Subcutaneous abdominal adipose tissue (tissue), 5 donors: Measurements from ENCODE around the gene TOR1B.

ENCODE experiments used
- H3K27ac ChIP-seq: one replicate; pipeline ENCODE4 v1.7.0; 2013; ENCODE audit warnings: low read depth, mild to moderate bottlenecking, inconsistent platforms, low read length, moderate library complexity
- H3K27me3 ChIP-seq, 5 donors: one replicate each; pipeline ENCODE4 v1.7.0; 2013; ENCODE audit warnings: low read length in 5 of 5, inconsistent platforms in 1 of 5; ENCODE audit not compliant: control insufficient read depth in 5 of 5, insufficient read depth in 4 of 5
- H3K36me3 ChIP-seq, 5 donors: one replicate each; pipeline ENCODE4 v1.7.0; 2013; ENCODE audit warnings: low read length in 5 of 5; ENCODE audit not compliant: control insufficient read depth in 5 of 5, insufficient read depth in 5 of 5
- H3K4me1 ChIP-seq, 5 donors: one replicate each; pipeline ENCODE4 v1.7.0; 2013; ENCODE audit warnings: low read length in 5 of 5, mild to moderate bottlenecking in 3 of 5, moderate library complexity in 1 of 5; ENCODE audit not compliant: control insufficient read depth in 5 of 5, insufficient read depth in 5 of 5
- H3K4me3 ChIP-seq, 5 donors: one replicate each; pipeline ENCODE4 v1.7.0; 2013; ENCODE audit warnings: low read length in 5 of 5, low read depth in 1 of 5
- H3K9ac ChIP-seq, 5 donors: one replicate each; pipeline ENCODE4 v1.7.0; 2013; ENCODE audit warnings: low read length in 5 of 5, mild to moderate bottlenecking in 4 of 5, moderate library complexity in 3 of 5
- H3K9me3 ChIP-seq, 5 donors: one replicate each; pipeline ENCODE4 v1.7.0; 2013; ENCODE audit warnings: low read length in 5 of 5; ENCODE audit not compliant: control insufficient read depth in 5 of 5
- donor health status: healthy.
- donor health status: healthy.
- donor health status: healthy.
- donor health status: healthy.
- donor health status: healthy.

The TOR1B gene

DNA sequence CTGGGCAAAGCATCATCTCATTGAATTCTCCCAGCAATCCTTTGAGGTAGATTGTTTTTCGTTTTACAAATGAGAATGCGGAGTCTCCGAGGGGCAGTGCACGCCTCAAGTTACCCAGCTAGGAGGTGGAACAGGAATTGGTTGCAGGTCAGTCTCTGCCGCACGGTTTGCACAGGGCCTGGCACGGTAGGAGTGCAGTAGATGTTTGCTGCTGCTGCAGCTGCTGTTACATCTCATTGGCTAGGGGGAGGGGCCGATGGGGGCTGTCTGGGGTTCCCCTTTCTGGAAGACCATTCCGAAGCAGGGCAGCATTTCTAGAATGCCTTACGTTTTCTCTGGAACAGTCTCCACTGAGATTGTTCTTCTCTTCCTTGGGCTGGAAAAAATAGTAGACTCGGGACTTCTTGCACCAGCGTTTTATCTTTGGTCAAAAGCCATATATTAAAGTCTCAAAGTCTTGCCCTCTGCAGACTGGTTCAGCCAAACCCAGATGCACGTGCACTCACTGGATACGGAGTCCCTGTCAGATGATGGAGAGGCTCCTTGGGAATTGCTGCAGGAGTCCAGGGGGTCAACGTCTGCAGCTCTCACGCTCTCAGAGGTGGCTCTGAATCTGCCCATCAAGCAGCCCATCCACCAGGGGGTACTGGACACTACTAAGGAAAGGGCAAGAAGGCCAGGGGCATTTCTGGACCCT, 33.5 kb downstream of the TOR1B start:
- Histone ChIP-seq H3K27ac (no peak overlapping the region), H3K27me3 (no peaks in the 10 kb centered on the region), H3K36me3 (peaks cover 0 to 17% (median 10%) of the 10 kb centered on the region in 5 donors), H3K9ac (peak overlapping the region in 3 of 5 donors; percentile 74 to 85 (median 83)), H3K9me3 (no peaks in the 10 kb centered on the region), H3K4me3 (peak overlapping the region; percentile 75 to 99 (median 88)), H3K4me1 (peaks cover 3 to 35% (median 28%) of the 10 kb centered on the region in 5 donors)

DNA sequence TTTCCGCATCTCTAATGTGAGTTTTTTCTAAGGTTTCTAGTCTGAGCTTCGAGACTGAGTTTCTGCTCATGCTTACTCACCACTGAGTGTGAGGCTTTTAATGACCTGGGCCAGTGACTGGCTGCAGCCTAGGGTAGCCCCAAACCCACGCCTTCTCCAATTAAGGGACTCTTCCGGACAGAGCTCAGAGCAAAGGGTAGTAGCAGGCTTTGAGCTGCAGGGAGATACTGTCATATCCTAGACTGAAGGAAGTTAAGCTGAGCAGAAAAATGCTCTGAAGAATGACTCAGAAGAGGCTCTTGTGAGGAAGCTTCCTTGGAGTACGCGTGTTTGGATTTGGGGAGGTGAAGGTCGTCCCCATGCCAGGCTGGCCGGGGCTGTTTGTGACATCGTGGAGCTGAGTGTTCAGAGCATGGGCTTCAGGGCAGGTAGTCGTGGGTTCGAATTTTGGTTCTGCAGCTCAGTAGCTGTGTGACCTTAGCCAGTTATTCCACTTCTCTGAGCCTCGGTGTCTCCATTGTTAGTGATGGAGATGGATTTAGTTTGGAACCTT, 35.8 kb downstream of the TOR1B start:
- H3K4me3 ChIP-seq, result no peak overlapping the region
- H3K27ac ChIP-seq, result no peak overlapping the region
- H3K36me3 ChIP-seq, result peaks cover 0 to 6% (median 0%) of the 10 kb centered on the region in 5 donors
- H3K9ac ChIP-seq, result no peak overlapping the region
- H3K9me3 ChIP-seq, result no peaks in the 10 kb centered on the region
- H3K27me3 ChIP-seq, result no peaks in the 10 kb centered on the region
- H3K4me1 ChIP-seq, result peaks cover 3 to 34% (median 25%) of the 10 kb centered on the region in 5 donors

- Histone ChIP-seq H3K4me1 (peaks cover under 1 to 27% (median 18%) of the 10 kb centered on the region in 5 donors), H3K9me3 (no peaks in the 10 kb centered on the region), H3K27me3 (no peaks in the 10 kb centered on the region), H3K36me3 (peaks cover 0 to 6% (median 0%) of the 10 kb centered on the region in 5 donors), H3K9ac (no peak overlapping the region), H3K4me3 (no peak overlapping the region), H3K27ac (no peak overlapping the region)
These were observed 36.5 kb downstream of the TOR1B start for GRCh38 chr9:129839324-129840023.

DNA sequence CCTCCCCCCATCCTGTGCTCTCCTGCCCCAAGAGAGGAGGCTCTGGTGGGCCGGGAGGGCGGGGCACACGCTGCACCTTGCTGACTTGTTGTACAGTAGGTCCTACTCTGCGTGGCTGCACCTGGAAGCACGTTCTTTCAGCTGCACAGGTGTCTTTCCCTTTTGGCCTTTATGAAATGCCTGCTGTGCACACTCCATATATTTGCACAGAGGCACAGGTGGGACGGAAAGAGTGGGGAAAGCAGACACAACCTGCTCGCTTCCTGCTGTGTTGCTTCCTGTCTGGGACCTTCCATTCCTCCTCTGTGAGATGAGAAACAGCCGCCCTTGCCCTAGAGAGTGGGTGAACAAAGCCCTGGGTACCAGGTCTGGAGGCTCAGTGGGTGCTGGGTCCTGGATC, 37.0 kb downstream of the TOR1B start:
- no peak overlapping the region for H3K9ac ChIP-seq
- H3K4me3 ChIP-seq, result no peak overlapping the region
- peaks cover 0 to 23% (median 14%) of the 10 kb centered on the region in 5 donors for H3K4me1 ChIP-seq
- H3K27me3 ChIP-seq, result no peaks in the 10 kb centered on the region
- no peaks in the 10 kb centered on the region for H3K9me3 ChIP-seq
- H3K27ac ChIP-seq, result no peak overlapping the region
- H3K36me3 ChIP-seq, result peaks cover 0 to 6% (median 0%) of the 10 kb centered on the region in 5 donors

GRCh38 chr9:129841071-129841470, 38.1 kb downstream of the TOR1B start:
- Histone ChIP-seq H3K4me1 (peaks cover 0 to 18% (median 10%) of the 10 kb centered on the region in 5 donors), H3K36me3 (peaks cover 0 to 6% (median 0%) of the 10 kb centered on the region in 5 donors), H3K9me3 (no peaks in the 10 kb centered on the region), H3K4me3 (no peak overlapping the region), H3K9ac (no peak overlapping the region), H3K27me3 (no peaks in the 10 kb centered on the region), H3K27ac (no peak overlapping the region)

- no peaks in the 10 kb centered on the region for H3K9me3 ChIP-seq
- H3K4me1 ChIP-seq, result no peaks in the 10 kb centered on the region
- H3K36me3 ChIP-seq, result peaks cover 0 to 16% (median 7%) of the 10 kb centered on the region in 5 donors
- no peak overlapping the region for H3K27ac ChIP-seq
- H3K27me3 ChIP-seq, result no peaks in the 10 kb centered on the region
- H3K4me3 ChIP-seq, result no peak overlapping the region
- no peak overlapping the region for H3K9ac ChIP-seq
These were observed 42.4 kb downstream of the TOR1B start for GRCh38 chr9:129845373-129845772.

DNA sequence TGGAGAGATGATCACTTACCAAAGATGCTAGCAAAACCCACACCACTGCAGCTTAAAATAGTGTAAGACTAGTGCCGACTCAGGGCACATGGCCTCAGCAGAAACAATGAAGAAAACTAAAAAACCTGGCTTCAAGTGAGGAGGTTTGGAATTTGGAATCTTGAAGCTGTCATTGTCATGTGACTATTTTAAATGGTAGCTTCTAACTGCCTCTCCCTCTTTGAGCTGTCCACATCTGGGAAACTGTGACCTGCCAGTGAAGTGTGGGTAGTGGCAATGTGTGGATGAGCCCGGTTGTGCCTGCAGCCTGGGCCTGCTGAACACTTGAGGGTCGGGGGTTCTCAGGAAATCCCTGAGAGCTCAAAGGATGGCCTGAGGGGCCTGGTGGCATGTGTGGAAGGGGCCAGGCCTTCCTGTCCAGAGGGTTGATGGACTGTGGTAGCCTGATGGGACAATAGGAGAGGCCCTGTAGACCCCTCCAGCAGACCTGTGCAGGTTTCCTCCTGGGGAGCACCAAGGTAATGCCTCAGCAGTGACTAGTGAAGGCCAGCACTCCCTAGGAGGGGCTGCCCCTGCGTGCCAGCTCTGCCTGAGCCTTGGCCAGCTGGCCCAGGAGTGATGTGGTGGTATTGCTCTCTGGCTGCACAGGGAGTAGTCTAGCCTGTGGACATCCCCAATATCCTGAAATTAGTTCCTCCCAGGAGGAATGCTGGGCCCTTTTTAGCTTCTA, 45.9 kb downstream of the TOR1B start:
- Histone ChIP-seq H3K4me3 (no peak overlapping the region), H3K4me1 (no peaks in the 10 kb centered on the region), H3K9me3 (no peaks in the 10 kb centered on the region), H3K27me3 (no peaks in the 10 kb centered on the region), H3K9ac (no peak overlapping the region), H3K27ac (no peak overlapping the region), H3K36me3 (peaks cover 6 to 43% (median 33%) of the 10 kb centered on the region in 5 donors)

- no peaks in the 10 kb centered on the region for H3K9me3 ChIP-seq
- H3K4me1 ChIP-seq, result no peaks in the 10 kb centered on the region
- no peak overlapping the region for H3K9ac ChIP-seq
- H3K27me3 ChIP-seq, result no peaks in the 10 kb centered on the region
- no peak overlapping the region for H3K27ac ChIP-seq
- peaks cover 11 to 53% (median 43%) of the 10 kb centered on the region in 5 donors for H3K36me3 ChIP-seq
- no peak overlapping the region for H3K4me3 ChIP-seq
These were observed 46.9 kb downstream of the TOR1B start for GRCh38 chr9:129849901-129850300.

- Histone ChIP-seq H3K36me3 (peaks cover 11 to 59% (median 49%) of the 10 kb centered on the region in 5 donors), H3K9me3 (no peaks in the 10 kb centered on the region), H3K27me3 (no peaks in the 10 kb centered on the region), H3K4me3 (no peak overlapping the region), H3K4me1 (no peaks in the 10 kb centered on the region), H3K27ac (no peak overlapping the region), H3K9ac (no peak overlapping the region)
These were observed 48.0 kb downstream of the TOR1B start for GRCh38 chr9:129850821-129851550.
